Measurements from ENCODE around the gene PARD3.

GRCh38 chr10:34681933-34682332, 133.2 kb downstream of the PARD3 start:
- TF ChIP-seq CTCF (IDR thresholded peaks at IDR 0.05) (no peak), POLR2AphosphoS5 (IDR thresholded peaks at IDR 0.05) (no peak), POLR2A (IDR thresholded peaks at IDR 0.05) (no peak)
